Measurements from ENCODE around the gene OCA2.
"Not testable (repeated sequence)": the region's sequence is repeated elsewhere in the genome, so short reads cannot be mapped to it uniquely, and the experiment has no call there.

Gene OCA2

DNA sequence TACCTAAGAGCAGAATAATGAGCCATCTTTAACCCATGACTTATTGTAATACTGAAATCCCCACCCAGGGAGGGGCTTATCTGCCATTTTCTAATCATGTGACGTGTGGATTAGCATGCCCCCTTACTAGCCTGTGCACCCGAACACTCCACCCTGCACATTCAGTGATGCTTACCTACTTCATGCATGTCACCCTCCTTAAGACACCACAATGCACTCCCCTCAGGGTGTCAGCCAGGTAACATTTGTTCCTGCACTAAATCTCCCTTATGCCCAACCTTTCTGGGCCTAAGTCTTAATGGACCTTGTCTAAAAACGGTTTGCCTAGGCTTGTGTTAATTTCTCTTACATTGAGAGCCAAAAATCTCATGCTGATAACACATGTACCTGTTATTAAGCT, 336.6 kb downstream of the OCA2 start:
- DNase-seq = no peak

DNA sequence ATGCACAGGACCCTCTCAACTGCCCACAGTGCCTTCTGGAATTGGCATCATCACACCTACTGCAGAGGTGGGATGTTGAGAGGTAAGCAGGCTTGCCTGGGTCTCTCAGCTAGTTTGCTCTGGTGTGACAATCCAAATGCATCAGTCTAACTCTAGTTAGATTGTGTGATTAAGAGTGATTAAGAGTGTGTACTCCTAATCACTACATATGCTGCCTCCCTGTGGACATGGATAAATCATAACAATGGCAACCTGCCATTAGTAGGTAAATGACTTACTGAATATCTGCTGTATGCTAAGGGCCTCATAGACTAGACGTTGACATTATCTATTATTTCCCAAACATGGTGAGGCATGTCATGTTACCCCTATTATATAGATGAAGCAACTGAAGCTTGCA, 342.1 kb downstream of the OCA2 start:
- DNase-seq = no peak

DNA sequence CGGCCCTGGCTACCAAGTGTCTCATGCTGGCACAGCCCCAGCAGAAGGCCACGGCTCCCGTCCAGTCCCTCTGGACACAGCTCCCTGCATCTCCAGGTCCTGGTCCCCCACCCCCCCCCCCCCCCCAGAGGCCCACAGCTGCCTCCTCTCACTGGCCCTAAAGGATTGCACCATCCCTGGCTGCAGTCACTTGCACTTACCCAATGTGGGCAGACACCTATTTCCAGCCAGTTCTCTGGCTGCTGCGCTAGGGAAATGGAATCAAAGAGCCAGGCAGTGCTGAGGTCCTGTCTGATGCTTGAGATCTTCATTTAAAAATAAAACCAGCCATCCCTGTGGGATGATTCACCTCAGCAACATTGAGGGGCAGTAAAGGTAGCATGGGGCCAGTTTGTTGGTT, 346.4 kb downstream of the OCA2 start:
- DNase-seq = no peak

GRCh38 chr15:27747997-27748396, 351.1 kb downstream of the OCA2 start:
- DNase-seq = no peak

DNA sequence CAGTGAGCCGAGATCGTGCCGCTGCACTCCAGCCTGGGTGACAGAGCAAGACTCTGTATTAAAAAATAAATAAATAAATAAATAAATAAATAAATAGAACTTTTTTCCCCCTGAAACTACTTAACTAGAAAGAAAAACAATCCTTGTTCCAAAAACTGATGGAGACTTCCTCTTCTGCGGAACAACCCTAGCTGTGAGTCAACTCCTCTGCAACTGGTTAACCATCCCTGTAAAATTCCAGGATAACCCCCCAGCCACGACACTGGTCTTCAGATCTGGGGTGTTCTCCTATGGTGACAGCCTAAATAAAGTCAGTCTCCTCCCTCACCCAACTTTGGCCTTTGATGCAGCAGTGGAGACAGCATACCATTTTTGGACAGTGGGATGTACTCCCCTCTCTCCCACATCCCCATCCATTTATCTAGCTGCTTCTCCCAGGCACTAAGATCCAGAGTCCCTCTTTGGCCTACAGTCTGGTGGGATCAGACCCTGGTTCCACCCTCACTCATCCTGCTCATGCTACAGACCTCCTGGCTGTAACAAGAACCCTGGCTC, 352.6 kb downstream of the OCA2 start:
- no peak for DNase-seq

DNA sequence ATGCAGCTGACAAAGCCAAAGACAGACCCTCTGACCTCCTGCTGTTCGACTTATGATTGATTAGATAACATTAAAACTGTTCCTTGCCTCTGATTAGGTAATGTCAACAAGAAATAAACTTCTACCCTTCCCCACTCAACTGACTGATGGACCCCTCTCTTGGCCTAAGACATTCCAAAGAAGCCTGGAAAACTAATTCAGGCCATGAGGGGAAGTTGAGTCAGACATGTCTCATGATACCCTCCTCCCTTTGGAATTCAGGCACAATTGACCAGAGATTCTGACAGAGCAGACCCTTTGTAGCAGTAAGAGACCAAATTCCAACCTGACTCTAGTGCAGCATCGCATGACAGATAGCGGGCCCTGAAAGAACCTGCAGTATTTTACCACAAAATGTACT, 354.5 kb downstream of the OCA2 start:
- DNase-seq = no peak

- no peak for DNase-seq
These were observed 355.5 kb downstream of the OCA2 start for GRCh38 chr15:27743638-27744037.

GRCh38 chr15:27742751-27743477, 356.2 kb downstream of the OCA2 start:
- no peak for DNase-seq

DNA sequence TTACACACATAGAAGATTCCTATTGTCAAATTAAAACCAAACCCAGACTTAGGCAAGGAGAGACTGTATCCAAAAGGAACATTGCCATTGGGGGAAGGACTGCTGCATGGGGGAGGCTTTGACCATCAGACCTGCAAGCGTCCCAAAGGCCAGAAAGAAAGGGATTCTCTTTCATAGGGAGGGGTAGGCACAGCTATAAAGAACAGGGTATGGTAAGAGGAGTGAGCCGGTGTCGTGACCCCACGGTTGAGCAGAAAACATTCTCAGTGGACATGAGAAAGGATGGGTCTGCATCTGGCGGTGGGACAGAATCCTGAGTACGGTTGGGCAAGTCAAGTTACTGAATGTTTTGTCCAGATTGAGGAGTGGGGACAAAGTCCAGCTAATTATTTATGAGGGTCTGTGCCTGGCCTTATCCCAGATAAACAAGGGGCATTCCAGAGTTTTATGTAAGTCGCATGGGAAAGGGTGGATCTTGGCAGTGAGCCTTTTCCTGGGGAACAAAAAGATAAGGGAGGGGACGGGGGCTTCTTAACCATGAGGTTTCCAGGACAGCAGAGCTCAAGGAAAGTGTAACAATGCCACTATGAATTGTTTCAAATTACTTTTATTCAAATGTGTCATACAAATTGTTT, 357.8 kb downstream of the OCA2 start:
- DNase-seq = no peak

DNA sequence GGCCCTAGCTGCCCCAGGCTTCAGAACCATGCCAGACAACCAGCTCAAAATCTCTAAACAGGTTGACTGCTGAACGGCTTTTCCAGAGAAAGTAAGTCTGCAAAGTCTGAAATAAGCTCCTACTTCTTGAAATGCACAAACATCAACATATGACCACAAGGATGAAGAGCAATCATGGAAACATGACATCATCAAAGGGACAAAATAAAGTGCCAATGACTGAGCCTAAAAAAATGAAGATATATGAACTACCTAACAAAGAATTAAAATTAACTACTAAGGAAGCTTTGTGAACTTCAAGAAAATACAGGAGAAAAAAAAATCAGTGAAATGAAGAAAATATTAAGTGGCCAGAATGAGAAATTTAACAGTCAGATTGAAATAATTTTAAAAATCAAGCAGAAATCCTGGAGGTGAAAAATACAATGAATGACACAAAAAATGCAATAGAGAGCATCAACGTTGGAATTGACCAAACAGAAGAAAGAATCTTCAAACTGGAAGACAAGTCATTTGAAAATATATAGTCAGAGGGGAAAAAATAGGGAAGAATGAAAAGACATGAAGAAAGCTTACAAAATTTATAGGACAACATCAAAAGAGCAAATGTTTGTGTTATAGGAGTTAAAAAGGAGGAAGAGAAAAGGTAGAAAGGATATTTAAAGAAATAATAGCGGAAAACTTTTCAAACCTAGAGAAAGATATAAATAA, 364.2 kb downstream of the OCA2 start:
- no peak for DNase-seq

GRCh38 chr15:27731776-27732175, 367.3 kb downstream of the OCA2 start:
- no peak for DNase-seq

- no peak for DNase-seq
These were observed 368.2 kb downstream of the OCA2 start for GRCh38 chr15:27730868-27731267.

DNA sequence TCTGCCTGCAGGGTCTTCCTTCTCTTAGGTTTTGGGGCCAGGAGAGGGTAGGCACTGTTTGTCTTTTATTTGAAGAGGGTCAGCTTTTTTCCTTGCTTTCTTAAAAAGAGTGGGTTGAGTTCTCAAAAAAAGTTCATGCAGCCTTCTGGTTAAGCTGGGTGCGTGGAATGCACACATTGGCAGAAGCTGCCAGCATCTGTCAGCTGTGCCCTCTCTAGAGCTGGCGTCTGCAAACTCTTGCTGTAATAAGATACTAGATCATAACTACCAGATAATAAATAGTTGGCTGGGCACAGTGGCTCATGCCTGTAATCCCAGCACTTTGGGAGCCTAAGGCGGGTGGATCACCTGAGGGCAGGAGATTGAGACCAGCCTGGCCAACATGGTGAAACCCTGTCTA, 373.4 kb downstream of the OCA2 start:
- peak; percentile 1 for DNase-seq

DNA sequence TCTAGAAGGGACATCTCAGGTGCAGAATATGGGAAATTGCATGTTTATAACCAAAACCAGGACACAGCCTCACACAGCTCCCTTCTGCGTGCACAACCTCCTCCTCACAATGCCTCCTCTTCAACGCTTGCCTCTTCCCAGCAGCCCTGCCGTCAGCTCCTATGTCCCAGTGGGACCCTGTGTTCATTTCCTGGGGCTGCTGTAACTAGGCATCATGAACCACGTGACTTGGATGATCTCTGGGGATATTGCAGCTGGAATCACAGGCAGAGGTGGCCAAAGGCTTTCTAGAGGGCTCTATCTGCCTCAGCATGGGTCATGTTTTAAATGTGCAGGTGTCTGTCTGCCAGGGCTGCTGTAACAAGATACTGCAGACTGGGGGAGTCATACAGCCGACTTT, 375.3 kb downstream of the OCA2 start:
- no peak for DNase-seq

GRCh38 chr15:27722102-27722501, 377.0 kb downstream of the OCA2 start:
- no peak for DNase-seq

DNA sequence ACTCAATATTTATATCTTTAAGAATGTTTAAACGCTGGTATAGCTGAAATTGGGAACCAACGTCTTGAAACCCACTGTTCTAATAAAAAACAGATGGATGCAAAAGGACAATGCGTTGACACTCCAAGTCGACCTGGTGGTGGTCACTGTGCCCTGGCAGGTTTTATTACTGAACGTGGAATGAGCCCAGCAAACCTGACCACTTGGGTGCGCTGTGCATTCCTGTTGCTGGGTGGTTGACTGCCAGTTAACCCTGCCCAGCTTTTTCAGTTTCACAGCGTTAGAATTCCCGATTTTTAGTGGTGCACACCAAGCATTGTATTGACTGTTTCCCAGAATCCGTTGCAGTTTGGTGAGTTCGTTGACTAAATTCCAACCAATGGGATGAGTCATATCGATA, 384.4 kb downstream of the OCA2 start:
- DNase-seq = no peak

DNA sequence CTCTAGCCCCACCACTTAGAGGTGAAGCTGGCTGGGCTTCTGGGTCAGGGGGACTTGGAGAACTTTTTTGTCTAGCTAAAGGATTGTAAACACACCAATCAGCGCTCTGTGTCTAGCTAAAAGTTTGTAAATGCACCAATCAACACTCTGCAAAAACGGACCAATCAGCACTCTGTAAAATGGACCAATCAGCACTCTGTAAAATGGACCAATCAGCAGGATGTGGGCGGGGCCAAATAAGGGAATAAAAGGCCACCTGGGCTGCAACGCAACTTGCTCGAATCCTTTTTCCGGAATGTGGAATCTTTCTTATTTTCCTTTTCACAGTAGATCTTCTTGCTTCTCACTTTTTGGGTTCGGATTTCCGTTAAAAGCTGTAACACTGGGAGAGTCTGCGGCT, 385.3 kb downstream of the OCA2 start:
- not testable (repeated sequence) for DNase-seq

DNA sequence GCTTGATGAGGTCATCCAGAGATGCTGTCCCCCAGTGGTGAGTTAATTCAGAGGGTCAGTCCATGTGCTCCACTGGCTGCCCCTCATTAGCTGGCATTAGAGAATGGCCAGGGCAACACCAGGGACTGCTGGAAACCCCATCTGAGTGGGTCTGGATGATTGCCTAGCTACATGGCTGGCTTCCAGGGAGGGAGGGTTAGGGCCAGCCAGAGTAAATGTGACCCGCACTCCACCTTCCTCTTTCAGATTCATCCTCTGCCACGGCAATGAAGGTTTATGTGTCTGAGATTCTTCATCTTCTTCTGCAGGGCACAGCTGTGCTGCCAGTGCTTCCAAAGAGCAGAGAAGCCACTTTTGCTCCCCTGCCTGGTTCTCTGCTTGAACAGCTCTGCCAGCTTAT, 391.9 kb downstream of the OCA2 start:
- no peak for DNase-seq

DNA sequence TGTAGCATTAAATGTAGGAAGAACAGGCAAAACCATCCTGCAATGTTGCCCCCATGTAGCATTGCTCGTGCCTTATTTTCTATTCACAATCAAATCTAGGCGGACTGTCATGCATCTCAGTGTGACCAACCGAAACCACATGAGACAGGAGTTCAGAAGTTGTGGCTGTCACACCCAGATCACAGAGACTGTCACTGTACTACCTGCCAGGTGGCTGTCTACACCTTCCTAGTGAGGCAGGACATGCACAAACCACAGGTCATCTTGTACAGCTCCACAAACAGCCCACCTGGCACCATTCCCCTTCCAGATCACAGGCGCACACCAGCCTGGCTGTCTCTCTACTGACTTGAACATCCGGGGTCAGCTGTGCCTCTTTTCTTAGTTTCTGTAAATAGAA, 392.8 kb downstream of the OCA2 start:
- no peak for DNase-seq

- no peak for DNase-seq
These were observed 394.1 kb downstream of the OCA2 start for GRCh38 chr15:27705056-27705455.

Data from NCI-H1694 treated with DMSO at 0.1 percent for 48 hours (cell line).